Measurements from ENCODE around the gene VAV2.
A peak's percentile ranks its signal among the peaks of the same experiment; 100 is the strongest.

VAV2 gene

GRCh38 chr9:133875131-133875530 is 117.0 kb downstream of the VAV2 start:
- DNase-seq (ENCODE audit: low read depth in 2 of 2) = no peak

- no peak for DNase-seq (ENCODE audit: low read depth in 2 of 2)
Observed at GRCh38 chr9:133874659-133875058, 117.5 kb downstream of the VAV2 start.

- DNase-seq (ENCODE audit: low read depth in 2 of 2) = no peak
Observed at GRCh38 chr9:133874060-133874657, 118.0 kb downstream of the VAV2 start.

- DNase-seq (ENCODE audit: low read depth in 2 of 2) = no peak
Observed at GRCh38 chr9:133873461-133873891, 118.6 kb downstream of the VAV2 start.

GRCh38 chr9:133873009-133873408 is 119.1 kb downstream of the VAV2 start:
- no peak for DNase-seq (ENCODE audit: low read depth in 2 of 2)

GRCh38 chr9:133870598-133871595 is 121.2 kb downstream of the VAV2 start:
- no peak for DNase-seq (ENCODE audit: low read depth in 2 of 2)

- peak in 1 of 2 donors; percentile 8 for DNase-seq (ENCODE audit: low read depth in 2 of 2)
Observed at GRCh38 chr9:133869674-133870405, 122.3 kb downstream of the VAV2 start.

GRCh38 chr9:133868203-133868602 is 123.9 kb downstream of the VAV2 start:
- no peak for DNase-seq (ENCODE audit: low read depth in 2 of 2)

GRCh38 chr9:133866946-133867345 is 125.2 kb downstream of the VAV2 start:
- DNase-seq (ENCODE audit: low read depth in 2 of 2) = no peak

- no peak for DNase-seq (ENCODE audit: low read depth in 2 of 2)
Observed at GRCh38 chr9:133864011-133864410, 128.1 kb downstream of the VAV2 start.

- DNase-seq (ENCODE audit: low read depth in 2 of 2) = no peak
Observed at GRCh38 chr9:133863257-133863592, 128.9 kb downstream of the VAV2 start.

- no peak for DNase-seq (ENCODE audit: low read depth in 2 of 2)
Observed at GRCh38 chr9:133862585-133863256, 129.4 kb downstream of the VAV2 start.

GRCh38 chr9:133861692-133862091 is 130.4 kb downstream of the VAV2 start:
- DNase-seq (ENCODE audit: low read depth in 2 of 2) = no peak

GRCh38 chr9:133861086-133861485 is 131.0 kb downstream of the VAV2 start:
- DNase-seq (ENCODE audit: low read depth in 2 of 2) = no peak

- DNase-seq (ENCODE audit: low read depth in 2 of 2) = no peak
Observed at GRCh38 chr9:133858771-133859170, 133.4 kb downstream of the VAV2 start.

GRCh38 chr9:133857639-133858038 is 134.5 kb downstream of the VAV2 start:
- DNase-seq (ENCODE audit: low read depth in 2 of 2) = no peak

GRCh38 chr9:133856798-133857197 is 135.3 kb downstream of the VAV2 start:
- DNase-seq (ENCODE audit: low read depth in 2 of 2) = no peak

- no peak for DNase-seq (ENCODE audit: low read depth in 2 of 2)
Observed at GRCh38 chr9:133855802-133856521, 136.2 kb downstream of the VAV2 start.

GRCh38 chr9:133855371-133855770 is 136.8 kb downstream of the VAV2 start:
- no peak for DNase-seq (ENCODE audit: low read depth in 2 of 2)

- no peak for DNase-seq (ENCODE audit: low read depth in 2 of 2)
Observed at GRCh38 chr9:133854765-133855164, 137.4 kb downstream of the VAV2 start.

GRCh38 chr9:133854048-133854447 is 138.1 kb downstream of the VAV2 start:
- DNase-seq (ENCODE audit: low read depth in 2 of 2) = no peak

All from stimulated activated CD8-positive, alpha-beta memory T cell treated with anti-CD3 and anti-CD28 coated beads, Interleukin-15, amount 100 ng/mL, for 48 hours (primary cell).